PC-9 (cell line): ENCODE measurements around the gene ZC3H12A. TPM values are rescaled to one million over a fixed set of nuclear protein-coding genes. Genes with fewer than 3 reads are reported as not detected.

Source experiments
- BruUV-seq: library from RNA; stranded (reverse); fragments of 400-500 nt; replicated peaks from 2 replicates; lab custom pipeline; 2021; lab: Mats Ljungman, UMichigan
- CTCF ChIA-PET: fragments of 300-600 bp; sonication (Branson Sonifier 250); formaldehyde crosslinking; loops from one replicate; lab custom pipeline; 2022; ENCODE audit warnings: antibody characterized with exemption; lab: Charles Lee
- POLR2A ChIA-PET: fragments of 300-600 bp; sonication (Branson Sonifier 250); formaldehyde crosslinking; loops from one replicate; lab custom pipeline; 2022; ENCODE audit warnings: antibody characterized with exemption; ENCODE audit not compliant: unreplicated experiment; lab: Charles Lee
- DNase-seq, 2 experiments: peaks; one replicate each; pipeline versions ENCODE4 v3.0.0 to v3.0.0-alpha.2; 2015 to 2022; ENCODE audit warnings: mixed read lengths in 1 of 2
- H2AFZ ChIP-seq: fragments of 200-600 bp; sonication (generic); 2 replicates; pipeline ENCODE4 v1.8.1; 2017; ENCODE audit warnings: antibody characterized with exemption
- H3F3A ChIP-seq: fragments of 200-600 bp; sonication (generic); 2 replicates; pipeline ENCODE4 v1.8.1; 2017; ENCODE audit warnings: antibody characterized with exemption, mild to moderate bottlenecking, low read depth; ENCODE audit not compliant: insufficient read depth
- H3K27ac ChIP-seq: fragments of 200-600 bp; sonication (generic); 2 replicates; pipeline ENCODE4 v1.6.1; 2016; ENCODE audit warnings: mixed run types
- H3K27me3 ChIP-seq: fragments of 200-600 bp; sonication (generic); 2 replicates; pipeline ENCODE4 v1.6.1; 2016; ENCODE audit warnings: low read depth, mixed run types; ENCODE audit not compliant: insufficient read depth
- H3K36me3 ChIP-seq: fragments of 200-600 bp; sonication (generic); 2 replicates; pipeline ENCODE4 v1.6.1; 2016; ENCODE audit warnings: low read depth, mixed run types
- H3K4me1 ChIP-seq: fragments of 200-600 bp; sonication (generic); replicated peaks from 2 replicates; pipeline ENCODE4 v1.6.1; 2016; ENCODE audit warnings: mixed run types; ENCODE audit not compliant: insufficient read depth
- H3K4me2 ChIP-seq: fragments of 200-600 bp; sonication (generic); 2 replicates; pipeline ENCODE4 v1.6.1; 2017; ENCODE audit warnings: mixed run types
- H3K4me3 ChIP-seq: fragments of 200-600 bp; sonication (generic); 2 replicates; pipeline ENCODE4 v1.6.1; 2016; ENCODE audit warnings: mixed run types
- H3K79me2 ChIP-seq: fragments of 200-600 bp; sonication (generic); 2 replicates; pipeline ENCODE4 v1.6.1; 2017; ENCODE audit warnings: low read depth, mixed run types
- H3K9me2 ChIP-seq: fragments of 200-600 bp; sonication (generic); 2 replicates; pipeline ENCODE4 v1.8.1; 2017; ENCODE audit warnings: mild to moderate bottlenecking; ENCODE audit not compliant: insufficient read depth
- H3K9me3 ChIP-seq: fragments of 200-600 bp; sonication (generic); 2 replicates; pipeline ENCODE4 v1.8.1; 2016; ENCODE audit warnings: low read depth; ENCODE audit not compliant: insufficient read depth
- H4K20me1 ChIP-seq: fragments of 200-600 bp; sonication (generic); 2 replicates; pipeline ENCODE4 v1.8.1; 2017; ENCODE audit not compliant: insufficient read depth
- CTCF ChIP-seq: fragments of 200-600 bp; sonication (generic); conservative IDR thresholded peaks from 2 replicates; pipeline ENCODE4 v1.6.1; 2017; ENCODE audit warnings: mixed run types, antibody characterized with exemption, mild to moderate bottlenecking, moderate library complexity
- EZH2 ChIP-seq: fragments of 200-600 bp; sonication (generic); IDR thresholded peaks from 2 replicates; pipeline ENCODE4 v1.8.0; 2017; ENCODE audit warnings: antibody characterized with exemption, low read depth
- intact Hi-C: fragments of 100-400 bp; cut with micrococcal nuclease; formaldehyde crosslinking; loops from one replicate; pipeline ENCODE4 v1.10.0; 2022; ENCODE audit not compliant: unreplicated experiment
- total RNA-seq: library from RNA; stranded (reverse); gene quantifications from 2 replicates; pipeline ENCODE4 v1.2.3, GENCODE V29; 2021

ZC3H12A gene
- total RNA-seq, 1 experiment from 2014 or later = 18.7 TPM

GRCh38 chr1:37469386-37469785, 5.0 kb upstream of the ZC3H12A start:
- Histone ChIP-seq H2AFZ (no peak overlapping the region), H3K36me3 (no peaks in the 10 kb centered on the region), H4K20me1 (no peaks in the 10 kb centered on the region), H3K4me2 (no peak overlapping the region), H3K9me2 (no peaks in the 10 kb centered on the region), H3K4me1 (peaks cover 41% of the 10 kb centered on the region), H3K27ac (no peak overlapping the region), H3K27me3 (no peaks in the 10 kb centered on the region), H3F3A (peaks cover 36% of the 10 kb centered on the region), H3K9me3 (no peaks in the 10 kb centered on the region), H3K79me2 (peaks cover 29% of the 10 kb centered on the region), H3K4me3 (no peak overlapping the region)
- BruUV-seq = no TSS peak
- intact Hi-C loops = no loop called here
- no peak for DNase-seq
- no peak for TF ChIP-seq EZH2
- TF ChIP-seq CTCF = no peak
- CTCF ChIA-PET = no interaction called here
- POLR2A ChIA-PET = no interaction called here

- intact Hi-C loops = loop anchor here (1.0 to 10.0 kb wide), 5 partner anchors 16 to 663 kb away; partner anchors contain the start of genes C1orf122, MTF1 and YRDC
Measured at GRCh38 chr1:37471345-37472231, 2.8 kb upstream of the ZC3H12A start.

More at GRCh38 chr1:37471345-37472231, 2.8 kb upstream of the ZC3H12A start:
- Histone ChIP-seq H3K4me2 (peak overlapping the region; percentile 95), H3F3A (peaks cover 33% of the 10 kb centered on the region), H3K4me3 (peak overlapping the region; percentile 39; the same call in 1 of the 2 replicates), H3K27me3 (no peaks in the 10 kb centered on the region), H3K79me2 (peaks cover 46% of the 10 kb centered on the region), H2AFZ (no peak overlapping the region), H3K4me1 (peaks cover 34% of the 10 kb centered on the region), H3K36me3 (0 out of 2 replicates have a peak, but pooled peaks cover 8% of the 10 kb centered on the region), H4K20me1 (no peaks in the 10 kb centered on the region; the same call in 1 of the 2 replicates), H3K27ac (peak overlapping the region; percentile 66), H3K9me3 (no peaks in the 10 kb centered on the region), H3K9me2 (no peaks in the 10 kb centered on the region)
- BruUV-seq = TSS peak; percentile 42
- ChIA-PET POLR2A (interaction anchor here (0.5 to 1.2 kb wide), 9 partner anchors 13 to 1121 kb away, joined by 3 to 13 read pairs (median 4); no protein-coding TSS in a partner anchor), CTCF (interaction anchor here (1.1 to 1.8 kb wide), 3 partner anchors 13 to 43 kb away, joined by 4 to 8 read pairs (median 4); partner anchors contain the start of gene MEAF6)
- peak; percentile 77 to 84 for DNase-seq
- TF ChIP-seq EZH2 = no peak
- TF ChIP-seq CTCF = no peak
